Measurements from ENCODE around the gene HMGN1. TPM values are rescaled to one million over a fixed set of nuclear protein-coding genes. Genes with fewer than 3 reads are reported as not detected.

The HMGN1 gene
- total RNA-seq, 2 experiments from 2014 or later = 415 to 416 TPM

- DNase-seq (no peak), ATAC-seq (no peak)
- TF ChIP-seq, protein P1, sequence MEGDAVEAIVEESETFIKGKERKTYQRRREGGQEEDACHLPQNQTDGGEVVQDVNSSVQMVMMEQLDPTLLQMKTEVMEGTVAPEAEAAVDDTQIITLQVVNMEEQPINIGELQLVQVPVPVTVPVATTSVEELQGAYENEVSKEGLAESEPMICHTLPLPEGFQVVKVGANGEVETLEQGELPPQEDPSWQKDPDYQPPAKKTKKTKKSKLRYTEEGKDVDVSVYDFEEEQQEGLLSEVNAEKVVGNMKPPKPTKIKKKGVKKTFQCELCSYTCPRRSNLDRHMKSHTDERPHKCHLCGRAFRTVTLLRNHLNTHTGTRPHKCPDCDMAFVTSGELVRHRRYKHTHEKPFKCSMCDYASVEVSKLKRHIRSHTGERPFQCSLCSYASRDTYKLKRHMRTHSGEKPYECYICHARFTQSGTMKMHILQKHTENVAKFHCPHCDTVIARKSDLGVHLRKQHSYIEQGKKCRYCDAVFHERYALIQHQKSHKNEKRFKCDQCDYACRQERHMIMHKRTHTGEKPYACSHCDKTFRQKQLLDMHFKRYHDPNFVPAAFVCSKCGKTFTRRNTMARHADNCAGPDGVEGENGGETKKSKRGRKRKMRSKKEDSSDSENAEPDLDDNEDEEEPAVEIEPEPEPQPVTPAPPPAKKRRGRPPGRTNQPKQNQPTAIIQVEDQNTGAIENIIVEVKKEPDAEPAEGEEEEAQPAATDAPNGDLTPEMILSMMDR (IDR thresholded peaks at IDR 0.05) = no peak
- Mint-ChIP-seq H3K27ac (no peak overlapping the region), H3K4me1 (ENCODE audit: low read depth) (no peaks in the 10 kb centered on the region), H3K9me3 (no peaks in the 10 kb centered on the region), H3K4me3 (no peak overlapping the region), H3K36me3 (ENCODE audit: low read depth) (no peaks in the 10 kb centered on the region), H3K27me3 (peaks cover 2% of the 10 kb centered on the region)
- CTCF ChIA-PET = no interaction called here
- POLR2A ChIA-PET = interaction anchor here (0.7 to 1.5 kb wide), 3 partner anchors 9 to 48 kb away, joined by 3 to 5 read pairs (median 3); no protein-coding TSS in a partner anchor
- intact Hi-C loops (cut with micrococcal nuclease) = no loop called here
Measured at GRCh38 chr21:39332175-39332574, 16.7 kb downstream of the HMGN1 start.

GRCh38 chr21:39330001-39330400, 18.9 kb downstream of the HMGN1 start:
- intact Hi-C loops (cut with micrococcal nuclease) = no loop called here
- ChIA-PET CTCF (no interaction called here), POLR2A (interaction anchor here (1.4 kb wide), 1 partner anchor 13 kb away, joined by 3 read pairs; no protein-coding TSS in a partner anchor)
- H3K9me3 Mint-ChIP-seq = no peaks in the 10 kb centered on the region
- ATAC-seq (no peak), DNase-seq (no peak)
- H3K4me1 Mint-ChIP-seq (ENCODE audit: low read depth) = no peaks in the 10 kb centered on the region
- peaks cover 2% of the 10 kb centered on the region for H3K27me3 Mint-ChIP-seq
- TF ChIP-seq, protein P1 (IDR thresholded peaks at IDR 0.05) = no peak
- no peak overlapping the region for H3K27ac Mint-ChIP-seq
- no peaks in the 10 kb centered on the region for H3K36me3 Mint-ChIP-seq (ENCODE audit: low read depth)
- no peak overlapping the region for H3K4me3 Mint-ChIP-seq

- TF ChIP-seq, protein P1 (IDR thresholded peaks at IDR 0.05) = no peak
- intact Hi-C loops (cut with micrococcal nuclease) = no loop called here
- ChIA-PET POLR2A (no interaction called here), CTCF (no interaction called here)
- H3K4me1 Mint-ChIP-seq (ENCODE audit: low read depth) = no peaks in the 10 kb centered on the region
- ATAC-seq (no peak), DNase-seq (no peak)
- peaks cover 2% of the 10 kb centered on the region for H3K27me3 Mint-ChIP-seq
- H3K4me3 Mint-ChIP-seq = no peak overlapping the region
- no peaks in the 10 kb centered on the region for H3K36me3 Mint-ChIP-seq (ENCODE audit: low read depth)
- H3K27ac Mint-ChIP-seq = no peak overlapping the region
- H3K9me3 Mint-ChIP-seq = no peaks in the 10 kb centered on the region
Measured at GRCh38 chr21:39327727-39328126, 21.2 kb downstream of the HMGN1 start.

DNA sequence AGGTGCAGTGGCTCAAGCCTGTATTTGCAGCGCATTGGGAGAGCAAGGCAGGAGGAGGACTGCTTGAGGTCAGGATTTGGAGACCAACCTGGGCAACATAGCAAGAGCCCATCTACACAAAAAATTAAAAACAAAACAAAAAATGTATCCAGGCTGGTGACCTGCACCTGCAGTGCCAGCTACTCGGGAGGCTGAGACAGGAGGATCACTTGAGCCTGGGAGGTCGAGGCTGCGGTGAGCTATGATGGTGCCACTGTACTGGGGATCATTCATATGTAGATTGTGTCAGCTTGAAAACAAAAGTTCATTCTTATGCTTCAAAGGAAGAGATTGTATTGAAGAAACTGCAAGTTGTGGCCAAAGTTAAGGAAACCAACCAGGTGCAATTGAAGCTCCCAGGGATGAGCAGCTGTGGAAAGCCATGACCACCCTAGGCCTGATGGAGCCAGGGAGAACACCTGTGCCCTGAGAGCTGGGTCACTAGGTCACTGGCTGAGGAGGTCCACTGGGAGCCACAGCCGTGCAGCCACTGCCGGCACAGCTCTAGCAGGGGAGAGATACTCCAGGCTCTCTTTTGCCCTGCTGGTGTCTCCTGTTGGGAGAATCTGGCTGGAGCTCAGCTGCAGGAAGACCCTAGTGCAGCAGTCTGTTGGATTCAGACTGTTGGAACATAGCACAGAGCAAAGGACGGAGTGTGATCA, 22.1 kb downstream of the HMGN1 start:
- no peak for ATAC-seq

GRCh38 chr21:39325458-39325857, 23.4 kb downstream of the HMGN1 start:
- H3K4me1 Mint-ChIP-seq (ENCODE audit: low read depth) = no peaks in the 10 kb centered on the region
- no peak overlapping the region for H3K27ac Mint-ChIP-seq
- TF ChIP-seq, protein P1 (IDR thresholded peaks at IDR 0.05) = no peak
- no peaks in the 10 kb centered on the region for H3K9me3 Mint-ChIP-seq
- DNase-seq (no peak), ATAC-seq (no peak)
- H3K27me3 Mint-ChIP-seq = peaks cover 2% of the 10 kb centered on the region
- H3K4me3 Mint-ChIP-seq = no peak overlapping the region
- ChIA-PET CTCF (no interaction called here), POLR2A (no interaction called here)
- H3K36me3 Mint-ChIP-seq (ENCODE audit: low read depth) = no peaks in the 10 kb centered on the region
- intact Hi-C loops (cut with micrococcal nuclease) = no loop called here

More for the DNA sequence above, 22.1 kb downstream of the HMGN1 start:
- no peak for DNase-seq
- peaks cover 2% of the 10 kb centered on the region for H3K27me3 Mint-ChIP-seq
- no peaks in the 10 kb centered on the region for H3K4me1 Mint-ChIP-seq (ENCODE audit: low read depth)
- CTCF ChIA-PET = no interaction called here
- H3K36me3 Mint-ChIP-seq (ENCODE audit: low read depth) = no peaks in the 10 kb centered on the region
- no peak overlapping the region for H3K4me3 Mint-ChIP-seq
- POLR2A ChIA-PET = interaction anchor here (0.9 kb wide), 1 partner anchor 14 kb away, joined by 3 read pairs; no protein-coding TSS in a partner anchor
- intact Hi-C loops (cut with micrococcal nuclease) = no loop called here
- TF ChIP-seq, protein P1 (IDR thresholded peaks at IDR 0.05) = no peak
- no peak overlapping the region for H3K27ac Mint-ChIP-seq
- H3K9me3 Mint-ChIP-seq = no peaks in the 10 kb centered on the region

Data from activated CD8-positive, alpha-beta T cell treated with anti-CD3 and anti-CD28 coated beads for 36 hours (primary cell).